HepG2 (cell line): ENCODE measurements around the gene APOM. TPM values are rescaled to one million over a fixed set of nuclear protein-coding genes. Genes with fewer than 3 reads are reported as not detected.

Source experiments
- ARNT ChIP-seq: fragments of 450-650 bp; IDR thresholded peaks from 2 replicates; pipeline ENCODE4 v1.6.1; 2017
- ASH2L ChIP-seq: fragments of 300-600, 200-600 bp; sonication (generic); IDR thresholded peaks from 2 replicates; pipeline ENCODE4 v1.7.0; 2017; ENCODE audit warnings: low read depth, mild to moderate bottlenecking, moderate library complexity, mixed read lengths, low read length; ENCODE audit not compliant: insufficient read length
- DPF2 ChIP-seq: sonication (generic); formaldehyde crosslinking; IDR thresholded peaks from 2 replicates; pipeline ENCODE4 v1.4.0; 2020; ENCODE audit warnings: mild to moderate bottlenecking, low read depth, missing genetic modification reagents, borderline replicate concordance
- ERF ChIP-seq: IDR thresholded peaks from 2 replicates; pipeline ENCODE4 v1.6.1; 2018; ENCODE audit warnings: missing biosample characterization, missing genetic modification reagents
- FOSL2 ChIP-seq: sonication (generic); formaldehyde crosslinking; IDR thresholded peaks from 2 replicates; pipeline ENCODE4 v1.4.0; 2020; ENCODE audit warnings: missing genetic modification reagents
- HMGXB4 ChIP-seq, 2 experiments: sonication (generic) in 1 of 2; formaldehyde crosslinking in 1 of 2; IDR thresholded peaks; 2 replicates each; pipeline versions ENCODE4 v1.4.0 to v1.6.1; 2018 to 2020; ENCODE audit warnings: missing genetic modification reagents in 2 of 2, borderline replicate concordance in 1 of 2, low read depth in 1 of 2, mild to moderate bottlenecking in 1 of 2, missing biosample characterization in 1 of 2
- HOXA9 ChIP-seq: sonication (generic); formaldehyde crosslinking; IDR thresholded peaks from 2 replicates; pipeline ENCODE4 v1.8.1; 2022; ENCODE audit warnings: missing genetic modification reagents, mild to moderate bottlenecking, moderate library complexity, borderline replicate concordance
- ISL2 ChIP-seq: sonication (generic); formaldehyde crosslinking; IDR thresholded peaks from 2 replicates; pipeline ENCODE4 v1.5.0; 2020; ENCODE audit warnings: missing genetic modification reagents
- MEIS2 ChIP-seq: sonication (generic); formaldehyde crosslinking; IDR thresholded peaks from 2 replicates; pipeline ENCODE4 v1.9.0; 2021; ENCODE audit warnings: mild to moderate bottlenecking, missing genetic modification reagents
- MYPOP ChIP-seq: sonication (generic); formaldehyde crosslinking; IDR thresholded peaks from 2 replicates; pipeline ENCODE4 v1.8.1; 2023; ENCODE audit warnings: mild to moderate bottlenecking, moderate library complexity, missing genetic modification reagents
- RBAK ChIP-seq: sonication (generic); formaldehyde crosslinking; IDR thresholded peaks from 2 replicates; pipeline ENCODE4 v1.5.1; 2020; ENCODE audit warnings: mild to moderate bottlenecking, missing genetic modification reagents
- SIN3A ChIP-seq: IDR thresholded peaks from 2 replicates; pipeline ENCODE4 v1.6.1; 2011; ENCODE audit warnings: low read depth, mild to moderate bottlenecking, control low read depth, low read length, borderline replicate concordance
- ZFP41 ChIP-seq: sonication (generic); formaldehyde crosslinking; IDR thresholded peaks from 2 replicates; pipeline ENCODE4 v1.4.0; 2020; ENCODE audit warnings: mild to moderate bottlenecking, missing genetic modification reagents, borderline replicate concordance
- ZFP90 ChIP-seq: sonication (generic); formaldehyde crosslinking; IDR thresholded peaks from 2 replicates; pipeline ENCODE4 v1.8.0; 2022; ENCODE audit warnings: missing genetic modification reagents, mild to moderate bottlenecking, inconsistent platforms, borderline replicate concordance
- ZFYVE20 ChIP-seq: sonication (generic); formaldehyde crosslinking; IDR thresholded peaks from 2 replicates; pipeline ENCODE4 v1.8.0; 2023; ENCODE audit warnings: low read depth, mild to moderate bottlenecking, moderate library complexity, missing genetic modification reagents, borderline replicate concordance
- ZMYM2 ChIP-seq: sonication (generic); formaldehyde crosslinking; IDR thresholded peaks from 2 replicates; pipeline ENCODE4 v1.8.0; 2022; ENCODE audit warnings: mild to moderate bottlenecking, missing genetic modification reagents
- ZNF34 ChIP-seq: sonication (generic); formaldehyde crosslinking; IDR thresholded peaks from 2 replicates; pipeline ENCODE4 v1.4.0; 2020; ENCODE audit warnings: mild to moderate bottlenecking, missing genetic modification reagents, borderline replicate concordance
- ZNF343 ChIP-seq: sonication (generic); formaldehyde crosslinking; IDR thresholded peaks from 2 replicates; pipeline ENCODE4 v1.4.0; 2020; ENCODE audit warnings: mild to moderate bottlenecking, missing genetic modification reagents
- ZNF430 ChIP-seq: sonication (generic); formaldehyde crosslinking; IDR thresholded peaks from 2 replicates; pipeline ENCODE4 v1.9.0; 2021; ENCODE audit warnings: mild to moderate bottlenecking, missing genetic modification reagents
- ZNF564 ChIP-seq: sonication (generic); formaldehyde crosslinking; IDR thresholded peaks from 2 replicates; pipeline ENCODE4 v1.8.1; 2023; ENCODE audit warnings: mild to moderate bottlenecking, missing genetic modification reagents
- ZNF670 ChIP-seq: sonication (generic); formaldehyde crosslinking; IDR thresholded peaks from 2 replicates; pipeline ENCODE4 v1.8.0; 2022; ENCODE audit warnings: mild to moderate bottlenecking, missing genetic modification reagents, borderline replicate concordance
- ZNF737 ChIP-seq: sonication (generic); formaldehyde crosslinking; IDR thresholded peaks from 2 replicates; pipeline ENCODE4 v1.5.0; 2020; ENCODE audit warnings: missing genetic modification reagents, mild to moderate bottlenecking, borderline replicate concordance
- ZNF792 ChIP-seq: IDR thresholded peaks from 2 replicates; pipeline ENCODE4 v1.6.1; 2016
- polyA plus RNA-seq, 8 experiments: library from polyadenylated mRNA; depleted of rRNA in 3 of 8; stranded (reverse) in 7 of 8; unstranded in 1 of 8; fragments of >200 nt; fragmentation: Illumina TruSeq in 4 of 8; extraction: Trizol in 4 of 8; gene quantifications; 2 replicates each; pipeline versions ENCODE4 v1.2.1 to v1.2.3, GENCODE V29; 2011 to 2016; ENCODE audit warnings: low read depth in 4 of 8, missing spikeins in 1 of 8, mixed read lengths in 1 of 8; ENCODE audit not compliant: insufficient read depth in 1 of 8
- total RNA-seq, 5 experiments: library from RNA; depleted of rRNA; stranded (reverse); fragments of >200 nt; fragmentation: Illumina TruSeq; extraction: Trizol; gene quantifications; 2 replicates each; pipeline ENCODE4 v1.2.3, GENCODE V29; 2016; ENCODE audit warnings: low read depth in 1 of 5
- TF ChIP-seq, protein P1 (sequence below): sonication (generic); formaldehyde crosslinking; IDR thresholded peaks from 2 replicates; pipeline ENCODE4 v1.5.0; 2020; ENCODE audit warnings: missing genetic modification reagents
- TF ChIP-seq, protein P2 (sequence below): sonication (generic); formaldehyde crosslinking; IDR thresholded peaks from 2 replicates; pipeline ENCODE4 v1.8.0; 2022; ENCODE audit warnings: missing genetic modification reagents, mild to moderate bottlenecking, inconsistent platforms, borderline replicate concordance

The APOM gene
- total and polyA plus RNA-seq, 2 of the 13 experiments (the other 11 are each of a cell fraction or from before 2014, with no cell fraction given): 98.2 to 1,140 TPM

GRCh38 chr6:31659649-31660380 is 4.1 kb downstream of the APOM start (continued):
- TF ChIP-seq ZNF343 (peak; percentile 27; the same call in 1 of the 2 replicates), HOXA9 (CRISPR knock-in tag) (peak; percentile 16; the same call in 1 of the 2 replicates), DPF2 (no peak), MEIS2 (peak; percentile 15; the same call in 1 of the 2 replicates), ZNF34 (CRISPR knock-in tag) (peak; percentile 57; the same call in 1 of the 2 replicates), ERF (CRISPR knock-in tag) (no peak), FOSL2 (CRISPR knock-in tag) (no peak), ARNT (no peak), ZFP90 (CRISPR knock-in tag) (0 out of 2 replicates have a peak, but pooled peaks have one; percentile 10), ZNF670 (CRISPR knock-in tag) (no peak), ZFP41 (CRISPR knock-in tag) (peak; percentile 38; the same call in 1 of the 2 replicates), ZNF792 (no peak), RBAK (CRISPR knock-in tag) (no peak), SIN3A (peak; percentile 31; the same call in 1 of the 2 replicates), HMGXB4 (CRISPR knock-in tag; IDR thresholded peaks at IDR 0.05; ENCODE audit: borderline replicate concordance in 1 of 2, low read depth in 1 of 2) (0 out of 4 replicates have a peak, but pooled peaks of 1 of the 2 experiments have one; percentile 12), ZNF737 (CRISPR knock-in tag) (0 out of 2 replicates have a peak, but pooled peaks have one; percentile 58), ZMYM2 (CRISPR knock-in tag) (no peak), ZNF430 (CRISPR knock-in tag) (0 out of 2 replicates have a peak, but pooled peaks have one; percentile 8), ZNF564 (CRISPR knock-in tag) (no peak; the same call in 1 of the 2 replicates), ISL2 (no peak), MYPOP (CRISPR knock-in tag) (no peak), ZFYVE20 (CRISPR knock-in tag) (no peak), ASH2L (no peak)
- TF ChIP-seq, protein P1, sequence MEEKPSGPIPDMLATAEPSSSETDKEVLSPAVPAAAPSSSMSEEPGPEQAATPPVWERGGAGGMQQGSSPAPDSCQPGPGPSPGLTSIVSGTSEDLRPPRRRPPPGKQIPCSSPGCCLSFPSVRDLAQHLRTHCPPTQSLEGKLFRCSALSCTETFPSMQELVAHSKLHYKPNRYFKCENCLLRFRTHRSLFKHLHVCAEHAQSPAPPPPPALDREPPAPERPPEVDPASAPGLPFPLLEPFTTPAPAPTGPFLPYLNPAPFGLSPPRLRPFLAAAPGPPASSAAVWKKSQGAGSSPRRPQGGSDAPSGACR: no peak
- TF ChIP-seq, protein P2, sequence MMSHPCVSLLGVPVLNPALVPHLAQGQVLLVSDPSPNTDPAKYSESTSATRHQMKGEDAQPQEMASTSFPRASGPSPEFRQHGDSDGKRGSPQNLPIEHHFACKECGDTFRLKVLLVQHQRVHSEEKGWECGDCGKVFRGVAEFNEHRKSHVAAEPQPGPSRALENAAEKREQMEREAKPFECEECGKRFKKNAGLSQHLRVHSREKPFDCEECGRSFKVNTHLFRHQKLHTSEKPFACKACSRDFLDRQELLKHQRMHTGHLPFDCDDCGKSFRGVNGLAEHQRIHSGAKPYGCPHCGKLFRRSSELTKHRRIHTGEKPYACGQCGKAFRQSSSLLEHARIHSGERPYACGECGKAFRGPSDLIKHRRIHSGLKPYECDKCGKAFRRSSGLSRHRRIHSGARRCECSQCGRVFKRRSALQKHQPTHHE (CRISPR knock-in tag): no peak
